Measurements from ENCODE around the gene ADAMTS2.
"Not testable (repeated sequence)": the region's sequence is repeated elsewhere in the genome, so short reads cannot be mapped to it uniquely, and the experiment has no call there.

The ADAMTS2 gene

DNA sequence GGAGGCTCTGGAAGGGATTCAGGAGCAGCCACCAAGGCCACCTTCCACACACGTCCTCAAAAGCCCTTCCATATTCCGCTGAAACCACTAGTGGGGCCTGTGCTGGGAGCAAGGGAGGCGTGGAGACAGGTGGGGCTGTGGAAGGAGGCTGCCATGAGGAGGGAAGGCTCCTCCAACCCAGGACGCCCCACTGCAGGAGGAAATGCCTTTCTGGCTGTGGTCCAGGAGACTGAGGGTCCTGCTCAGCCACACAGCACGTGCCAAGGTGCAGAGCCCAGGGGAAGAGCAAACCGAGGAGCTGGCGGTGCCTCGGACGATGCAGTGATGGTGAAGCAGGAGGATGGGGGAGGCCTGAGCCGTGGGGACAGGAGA, 49.5 kb downstream of the ADAMTS2 start:
- no peak for DNase-seq

DNA sequence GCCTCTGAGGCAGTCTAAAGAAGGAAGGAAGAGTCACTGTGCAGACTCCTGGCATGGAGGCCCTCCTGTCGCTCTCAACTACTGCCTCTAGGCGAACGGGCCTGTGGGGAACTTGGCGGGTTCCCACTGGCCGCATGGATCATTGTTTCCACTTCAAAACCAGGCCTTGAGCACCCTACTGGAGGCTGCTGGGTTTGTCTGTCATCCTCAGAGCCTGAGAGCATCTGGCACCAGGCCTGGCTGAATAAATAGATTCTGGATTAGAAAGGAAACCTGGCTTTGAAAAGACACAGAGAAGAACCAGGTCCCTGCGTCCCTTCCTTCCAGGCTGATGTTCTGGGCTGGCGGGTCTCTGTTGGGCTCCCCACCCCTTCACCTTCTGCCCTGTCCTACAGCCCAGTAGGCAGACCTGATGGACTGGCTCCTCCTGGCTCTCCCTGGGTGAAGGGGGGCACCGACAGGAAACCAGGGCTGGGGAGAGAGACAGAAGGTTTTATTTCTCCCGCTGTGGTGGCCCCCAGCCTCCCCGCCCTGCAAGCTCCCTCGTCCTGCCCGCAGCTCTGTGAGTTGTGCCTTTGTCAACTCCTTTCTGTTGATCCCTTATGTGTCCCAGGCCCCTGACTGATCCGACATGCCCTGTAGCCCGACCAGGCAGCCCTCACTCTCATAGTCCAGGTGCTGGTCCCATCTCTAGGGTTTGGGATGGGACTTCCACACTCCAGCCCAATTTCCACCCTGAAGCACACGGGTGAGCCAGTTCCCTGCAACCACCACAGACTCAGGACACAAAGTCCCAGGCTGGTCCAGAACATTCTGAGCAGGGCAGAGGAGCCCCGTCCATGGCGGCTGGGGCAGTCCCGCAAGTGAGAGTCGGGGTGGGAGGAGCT, 50.1 kb downstream of the ADAMTS2 start:
- no peak for DNase-seq

DNA sequence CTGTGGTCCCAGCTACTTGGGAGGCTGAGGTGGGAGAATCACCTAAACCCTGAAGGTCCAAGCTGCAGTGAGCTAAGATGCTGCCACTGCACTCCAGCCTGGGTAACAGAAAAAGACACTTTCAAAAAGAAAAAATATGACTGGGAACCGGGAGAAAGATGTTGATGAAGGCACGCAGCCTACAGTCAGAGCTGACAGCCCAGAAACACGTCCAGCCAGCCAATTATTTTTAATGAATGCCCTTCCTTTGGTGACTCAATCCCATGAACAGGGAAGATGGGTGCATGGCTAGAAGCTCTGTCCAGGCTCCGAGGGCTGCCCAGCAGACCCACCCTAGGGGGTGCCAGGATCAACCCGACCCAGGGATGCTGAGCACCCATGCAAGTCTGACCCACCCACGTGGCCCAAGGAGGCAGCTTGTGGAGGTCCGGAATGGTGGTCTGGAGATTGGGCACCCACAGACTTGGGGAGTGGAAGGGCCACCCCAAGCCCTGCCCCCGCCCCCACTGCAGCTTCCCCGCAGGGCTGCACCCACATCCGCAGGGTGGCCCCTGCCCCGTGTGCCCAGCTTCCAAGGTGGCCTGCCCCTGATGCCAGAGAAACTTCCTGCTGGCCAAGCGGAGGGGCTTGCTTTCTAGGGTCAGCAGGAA, 51.0 kb downstream of the ADAMTS2 start:
- no peak for DNase-seq

DNA sequence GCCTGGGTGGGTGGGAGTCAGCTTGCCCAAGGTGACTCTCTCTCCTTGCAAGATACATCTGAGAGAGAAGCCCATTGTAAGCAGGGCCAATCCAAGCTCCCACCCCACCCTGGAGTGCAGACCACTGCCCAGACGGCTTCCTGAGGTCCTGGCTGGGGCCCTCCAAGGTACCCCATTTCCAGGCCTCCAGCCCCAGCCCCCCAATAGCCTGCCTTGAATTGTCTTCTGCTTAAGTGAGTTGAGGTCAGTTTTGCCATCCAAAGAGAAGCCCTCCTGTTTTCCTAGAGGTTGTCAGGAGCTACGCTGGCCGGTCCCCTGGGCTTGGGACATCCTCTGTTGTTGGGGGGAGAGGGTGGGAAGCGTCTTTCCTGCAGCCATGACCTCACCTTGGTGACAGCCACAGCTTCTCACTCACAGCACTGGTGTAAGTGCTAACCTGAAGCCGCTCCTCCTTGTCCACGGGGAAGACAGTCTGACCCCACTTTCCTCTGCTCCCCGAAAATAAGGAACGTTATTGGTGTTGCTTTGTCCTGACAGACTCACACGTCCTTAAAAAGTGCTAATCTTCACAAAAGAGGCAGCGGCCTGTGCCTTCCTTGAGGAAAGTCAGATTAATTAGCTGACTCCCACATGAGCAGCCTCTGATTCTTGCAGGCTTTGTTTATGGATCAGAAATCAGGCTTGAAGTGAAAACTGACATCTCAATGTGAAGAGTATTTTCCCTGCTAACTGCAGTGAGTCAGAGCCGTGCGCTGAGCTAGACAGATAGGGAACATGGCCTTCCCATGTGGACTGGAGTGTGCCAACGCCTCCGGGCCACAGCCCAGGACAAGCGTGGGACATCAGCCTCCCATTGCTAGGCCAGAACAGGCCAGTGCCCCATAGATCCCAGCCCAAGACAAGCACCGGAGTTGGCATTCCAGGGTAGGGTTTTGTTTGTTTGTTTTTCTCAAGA, 52.3 kb downstream of the ADAMTS2 start:
- DNase-seq = no peak

DNA sequence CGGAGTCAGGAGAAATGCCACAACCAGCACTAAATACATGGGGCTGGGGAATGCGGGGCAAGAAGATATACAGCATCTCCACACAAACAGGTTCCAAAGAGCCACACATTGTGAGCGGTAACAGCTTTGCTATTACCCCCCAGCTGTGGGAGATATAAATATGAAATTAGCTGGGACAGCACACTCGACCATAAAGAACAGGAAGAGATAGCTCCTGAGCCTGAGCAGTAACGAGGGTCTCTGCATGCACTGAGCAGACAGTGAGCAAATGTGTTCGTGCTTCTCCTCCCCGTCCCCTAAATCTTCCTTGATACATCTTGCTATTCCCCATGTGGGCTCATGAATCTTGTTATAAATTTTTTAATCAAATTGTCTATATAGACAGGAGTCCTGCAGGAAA, 53.1 kb downstream of the ADAMTS2 start:
- DNase-seq = no peak

DNA sequence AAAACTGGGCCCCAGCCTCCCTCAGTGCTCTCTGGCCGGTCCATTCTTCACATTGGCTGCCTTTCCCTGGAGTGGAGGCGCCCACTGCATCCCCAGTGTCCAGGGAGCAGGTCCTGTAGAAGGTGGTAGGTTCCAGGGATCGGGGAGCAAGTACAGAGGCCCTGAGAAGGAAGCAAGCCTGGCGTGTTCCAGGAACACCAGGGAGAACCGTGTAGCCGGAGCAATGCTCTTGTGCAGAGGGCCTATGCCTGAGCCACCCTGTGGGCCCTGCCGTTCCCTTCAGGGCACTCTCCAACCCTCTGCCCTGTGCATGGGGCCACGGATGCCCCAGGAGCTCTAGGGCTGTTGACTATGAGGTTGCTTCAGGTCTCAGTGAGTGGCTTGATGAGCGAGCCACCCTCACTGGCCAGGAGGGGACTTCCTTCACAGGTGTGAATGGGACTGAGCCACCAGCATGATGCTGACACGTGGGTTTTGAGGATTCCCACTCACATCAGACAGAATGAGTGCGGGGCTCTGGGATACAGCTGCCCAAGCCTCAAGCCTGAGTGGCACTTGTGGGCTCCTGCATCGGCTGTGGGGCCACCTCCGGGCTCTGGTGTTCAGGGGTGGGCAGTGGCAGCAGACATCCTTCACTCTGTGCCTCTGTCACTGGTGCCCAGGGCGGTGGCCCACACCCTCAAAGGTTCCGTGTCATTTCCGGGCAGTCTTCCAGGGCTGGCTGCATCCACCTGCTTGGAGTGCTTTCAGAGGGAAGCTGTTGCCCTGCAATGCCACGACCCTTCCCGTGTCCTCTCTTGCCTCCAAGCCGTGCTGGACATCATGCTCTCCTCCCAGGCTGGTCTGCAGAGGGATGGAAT, 54.4 kb downstream of the ADAMTS2 start:
- no peak for DNase-seq

DNA sequence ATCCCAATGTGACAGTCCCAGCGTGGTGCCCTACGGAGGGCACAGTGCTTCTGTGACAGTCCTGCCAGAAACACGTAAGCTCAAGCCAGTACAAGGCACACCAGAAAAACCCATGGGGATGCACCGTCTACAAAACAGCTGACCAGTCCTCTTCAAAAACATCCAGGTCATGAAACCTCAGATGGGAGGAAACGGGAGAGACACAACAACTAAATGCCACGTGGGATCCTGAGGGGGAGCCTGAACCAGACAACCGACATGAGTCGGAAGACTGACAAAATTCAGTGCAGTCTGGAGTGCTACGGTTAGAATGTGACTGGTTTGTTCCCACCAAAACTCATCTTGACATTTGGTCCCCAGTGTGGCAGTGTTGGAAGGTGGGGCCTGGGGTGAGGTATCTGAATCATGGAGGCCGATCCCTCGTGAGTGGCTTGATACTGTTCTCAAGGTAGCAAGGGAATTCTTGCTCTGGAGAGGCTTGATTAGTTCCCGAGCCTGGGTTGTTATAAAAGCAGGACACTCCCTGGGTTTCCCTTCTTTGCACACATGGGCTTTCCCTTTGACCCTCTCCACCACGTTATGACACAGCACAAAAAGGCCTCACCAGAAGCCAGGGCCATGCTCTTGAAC, 55.4 kb downstream of the ADAMTS2 start:
- DNase-seq = no peak

DNA sequence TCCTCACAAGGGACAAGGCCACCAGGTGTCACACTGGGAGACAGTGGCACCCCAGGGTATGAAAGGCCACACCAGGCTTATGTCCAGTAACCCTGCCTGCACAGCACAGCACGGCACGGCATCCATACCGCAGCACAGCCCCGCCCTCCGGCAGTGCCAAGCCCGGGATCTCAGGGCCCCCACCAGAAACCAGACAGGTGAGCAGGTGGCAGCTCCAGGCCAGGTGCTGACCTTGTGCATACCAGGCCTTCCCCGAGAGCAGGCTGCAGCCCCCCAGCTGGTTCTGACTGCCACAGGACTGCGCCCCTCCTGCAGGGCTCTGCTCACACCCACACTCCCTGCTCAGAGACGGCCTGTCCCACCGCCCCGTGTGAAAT, 56.5 kb downstream of the ADAMTS2 start:
- no peak for DNase-seq

DNA sequence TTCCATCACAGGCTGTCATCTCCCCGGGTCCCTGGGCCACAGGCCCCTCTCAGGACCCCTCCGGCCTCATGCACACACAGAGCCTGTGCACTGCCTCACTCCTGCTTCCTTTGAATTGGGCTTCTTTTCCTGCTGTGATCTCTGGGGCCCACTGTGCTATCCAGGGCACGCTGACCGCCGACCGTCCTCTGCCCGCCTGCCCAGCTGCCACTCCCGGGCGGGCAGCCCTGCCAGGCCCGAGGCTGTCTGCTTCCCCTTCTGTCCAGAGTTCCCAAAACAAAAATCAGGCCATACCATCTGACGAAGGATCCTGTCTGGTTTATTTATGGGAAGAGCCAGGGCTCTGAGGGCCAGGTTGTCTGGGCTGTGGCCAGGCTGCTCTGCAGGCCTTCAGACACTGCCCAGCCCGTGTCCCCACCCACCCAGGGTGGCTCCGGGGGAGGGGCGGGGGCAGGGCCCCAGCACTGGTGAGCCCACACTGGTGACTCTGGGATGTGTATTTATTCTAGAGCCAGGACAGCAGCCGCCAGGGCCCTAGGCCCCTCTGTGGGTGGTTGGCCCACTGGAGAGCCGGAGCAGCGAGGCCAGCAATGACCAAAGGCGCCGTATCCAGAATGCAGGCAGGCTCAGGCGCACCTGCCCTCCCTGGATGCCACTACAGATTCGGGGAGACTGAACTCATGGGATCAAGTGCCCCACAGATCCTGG, 57.0 kb downstream of the ADAMTS2 start:
- no peak for DNase-seq

DNA sequence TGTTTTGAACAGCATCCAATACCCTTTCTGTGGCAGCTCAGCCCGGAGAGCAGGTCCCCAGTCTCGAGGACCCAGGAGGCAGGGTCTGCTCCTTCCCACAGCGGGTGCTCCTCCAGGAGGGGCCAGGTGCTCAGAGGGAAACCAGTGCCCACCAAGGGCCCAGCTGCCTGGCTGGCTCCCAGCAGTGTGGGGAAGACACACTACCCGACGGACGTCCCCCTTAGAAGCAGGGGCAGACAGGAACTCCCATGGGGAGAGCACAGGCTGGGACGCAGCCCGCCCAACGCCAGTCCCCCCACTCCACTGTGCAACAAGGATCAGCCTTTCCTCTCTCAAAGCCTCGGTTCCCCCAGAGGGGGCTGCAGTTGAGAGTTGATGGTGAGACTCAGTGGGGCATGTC, 57.6 kb downstream of the ADAMTS2 start:
- no peak for DNase-seq

DNA sequence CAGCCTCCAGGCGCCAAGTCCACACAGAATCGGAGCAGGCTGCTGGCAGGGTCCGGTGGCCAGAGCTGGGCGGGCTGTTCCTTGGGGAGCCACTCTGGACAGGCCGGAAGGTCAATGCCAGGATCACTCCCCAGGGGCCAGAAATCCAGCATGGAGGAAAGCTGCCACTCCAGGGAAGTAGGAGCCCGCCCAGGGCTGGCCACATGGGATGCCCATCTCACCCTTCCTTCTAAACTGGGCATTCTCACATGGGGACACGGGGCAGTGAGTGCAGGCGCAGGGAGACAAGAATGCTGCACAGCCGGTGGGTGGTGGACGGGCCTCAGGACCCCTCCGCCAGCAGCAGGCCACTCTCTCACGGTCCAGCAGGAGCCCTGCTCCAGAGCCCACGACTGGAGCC, 58.2 kb downstream of the ADAMTS2 start:
- DNase-seq = no peak

DNA sequence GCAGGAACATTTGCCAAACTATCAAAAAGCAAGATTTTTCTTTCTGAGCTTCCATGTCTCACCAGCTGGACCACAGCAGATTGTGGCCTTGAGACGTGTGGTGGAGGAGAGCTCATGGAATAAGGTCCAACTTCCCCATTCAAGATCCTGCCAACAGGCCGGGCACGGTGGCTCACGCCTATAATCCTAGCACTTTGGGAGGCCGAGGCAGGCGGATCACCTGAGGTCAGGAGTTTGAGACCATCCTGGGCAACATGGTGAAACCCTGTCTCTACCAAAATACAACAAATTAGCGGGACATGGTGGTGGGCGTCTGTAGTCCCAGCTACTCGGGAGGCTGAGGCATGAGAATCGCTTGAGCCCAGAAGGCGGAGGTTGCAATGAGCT, 59.5 kb downstream of the ADAMTS2 start:
- not testable (repeated sequence) for DNase-seq

DNA sequence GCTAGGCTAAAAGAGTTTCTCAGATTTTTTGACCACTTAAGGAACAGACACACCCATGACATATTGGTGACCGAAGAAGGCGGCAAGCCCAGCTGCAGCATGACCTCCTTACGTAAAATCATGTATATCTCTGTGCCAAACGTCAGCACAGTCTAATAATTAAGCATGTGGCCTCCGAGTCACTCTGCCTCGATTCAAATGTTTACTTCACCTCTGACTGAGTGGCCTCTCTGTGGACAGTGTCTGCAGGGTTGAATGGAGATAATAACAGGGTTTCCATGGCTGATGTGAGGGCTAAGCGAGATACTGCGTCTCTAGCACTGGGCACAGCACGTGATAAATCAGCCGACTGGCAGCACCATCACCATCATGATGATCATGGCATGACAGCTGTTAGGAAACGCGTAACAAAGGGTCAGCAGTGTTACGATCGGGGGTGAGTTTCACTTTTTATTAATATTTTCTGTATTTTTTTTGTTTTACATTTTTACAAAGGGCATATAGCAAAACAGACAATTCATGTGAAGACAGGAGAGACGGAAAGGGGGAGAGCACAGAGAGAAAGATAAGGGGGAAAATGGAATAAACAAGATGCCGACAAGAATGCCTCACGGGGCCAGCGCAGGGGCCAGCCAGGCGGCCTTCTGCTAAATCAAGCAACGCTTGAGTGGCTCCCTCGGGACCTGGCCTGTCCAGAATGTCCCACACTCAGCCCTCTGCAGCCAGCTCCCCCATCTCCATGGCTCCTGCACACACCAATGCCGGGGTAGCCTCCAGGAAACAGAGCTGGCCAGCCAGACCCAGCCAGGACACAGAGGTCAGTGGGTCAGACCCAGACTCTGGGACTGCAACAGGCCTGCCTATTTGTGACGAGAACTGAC, 60.3 kb downstream of the ADAMTS2 start:
- no peak for DNase-seq

DNA sequence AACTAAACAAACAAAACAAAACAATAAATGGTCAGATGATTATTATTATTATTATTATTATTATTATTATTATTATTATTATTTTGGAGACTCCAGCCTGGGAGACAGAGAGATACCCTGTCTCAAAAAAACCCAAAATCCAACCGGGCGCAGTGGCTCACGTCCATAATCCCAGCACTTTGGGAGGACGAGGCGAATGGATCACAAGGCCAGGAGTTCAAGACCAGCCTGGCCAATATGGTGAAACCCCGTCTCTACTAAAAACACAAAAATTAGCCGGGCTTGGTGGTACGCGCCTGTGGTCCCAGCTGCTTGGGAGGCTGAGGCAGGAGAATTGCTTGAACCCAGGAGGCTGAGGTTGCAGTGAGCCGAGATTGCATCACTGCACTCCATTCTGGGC, 61.4 kb downstream of the ADAMTS2 start:
- DNase-seq = not testable (repeated sequence)

DNA sequence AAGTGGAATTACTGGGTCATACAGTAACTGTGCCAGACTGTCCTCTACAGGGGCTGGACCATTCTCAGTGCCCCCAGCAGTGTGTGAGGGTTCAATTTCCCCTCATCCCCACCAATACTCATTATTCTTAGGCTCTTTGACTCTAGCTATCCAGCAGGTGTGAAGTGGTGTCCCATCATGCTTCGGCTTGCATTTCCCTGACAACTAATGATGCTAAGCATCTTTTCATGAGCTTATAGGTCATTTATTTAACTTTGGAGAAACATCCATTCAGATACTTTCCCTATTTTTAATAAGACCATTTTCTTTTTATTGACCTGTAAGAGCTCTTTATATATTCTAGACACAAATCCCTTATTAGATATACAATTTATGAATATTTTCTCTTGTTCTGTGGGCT, 63.6 kb downstream of the ADAMTS2 start:
- DNase-seq = no peak

DNA sequence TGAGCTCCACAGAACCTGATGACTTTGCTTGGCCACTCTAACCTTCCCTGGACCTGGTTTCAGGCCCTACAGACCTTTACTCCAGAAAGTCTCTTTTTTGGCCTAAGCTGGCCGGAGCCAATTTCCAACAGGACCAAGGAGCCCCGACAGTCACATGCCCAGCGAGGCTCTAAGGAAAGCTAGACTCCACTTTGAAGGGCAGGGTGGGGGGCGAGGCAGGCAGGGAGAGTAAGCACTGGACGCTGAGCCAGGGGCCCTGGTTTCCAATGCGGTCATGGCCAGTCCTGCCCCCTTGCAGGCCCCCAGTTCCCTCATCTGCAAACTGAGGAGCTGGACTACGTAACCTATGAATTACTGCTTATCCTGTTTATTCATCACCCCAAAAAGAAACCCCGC, 65.2 kb downstream of the ADAMTS2 start:
- DNase-seq = no peak

DNA sequence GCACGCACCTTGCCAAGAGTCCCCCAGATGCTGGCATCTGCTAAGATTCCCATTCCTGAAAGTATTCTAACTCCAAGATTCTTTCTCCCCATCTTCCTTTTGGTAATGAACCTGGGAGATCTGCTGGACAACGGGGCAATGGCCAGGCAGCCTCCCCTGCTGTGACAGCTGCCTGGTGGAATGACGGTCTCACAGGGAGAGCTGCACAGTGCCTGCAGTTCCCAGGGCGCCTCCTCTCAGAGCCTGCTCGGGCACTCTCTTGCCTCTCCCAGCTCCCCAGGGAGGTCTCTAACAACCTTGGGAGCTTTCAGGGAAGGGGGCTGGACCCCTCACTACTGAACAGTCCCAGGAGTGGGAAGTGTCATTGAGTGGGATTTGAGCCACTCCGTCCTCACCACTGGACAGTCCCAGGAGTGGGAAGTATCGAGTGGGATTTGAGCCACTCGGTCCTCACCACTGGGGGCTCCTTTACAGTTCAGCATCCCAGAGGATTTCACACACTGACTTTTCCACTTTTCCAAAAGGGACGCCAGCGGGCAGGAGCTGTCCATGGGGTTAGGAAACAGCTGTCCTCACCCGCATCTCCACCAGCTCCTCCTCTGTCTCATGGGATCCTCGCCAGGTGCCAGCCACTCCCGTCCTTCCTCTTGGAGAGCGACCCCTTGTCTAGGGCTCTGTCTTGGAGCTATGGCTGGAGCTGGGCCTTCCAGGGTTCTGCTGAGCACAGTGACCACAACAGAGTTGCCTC, 65.7 kb downstream of the ADAMTS2 start:
- DNase-seq = no peak

DNA sequence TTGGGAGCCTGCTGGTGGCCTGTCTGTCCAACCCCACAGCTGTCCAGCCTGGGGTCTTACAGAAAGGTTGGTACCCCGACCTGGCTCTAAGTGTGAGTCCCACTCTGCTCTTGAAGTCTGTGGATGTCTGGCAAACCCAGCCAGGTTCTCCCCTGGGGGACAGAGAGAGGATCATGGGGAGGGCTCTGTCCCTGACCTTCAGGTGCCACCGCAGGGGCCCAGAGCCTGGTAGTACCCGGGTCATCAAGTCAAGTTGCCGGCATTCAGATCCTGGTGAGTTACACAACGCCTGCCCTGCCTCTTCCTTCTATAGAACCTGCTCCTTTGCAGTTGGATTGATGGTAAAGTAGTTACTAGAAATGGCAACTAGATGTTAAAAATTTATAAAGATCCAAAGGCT, 66.7 kb downstream of the ADAMTS2 start:
- DNase-seq = no peak

DNA sequence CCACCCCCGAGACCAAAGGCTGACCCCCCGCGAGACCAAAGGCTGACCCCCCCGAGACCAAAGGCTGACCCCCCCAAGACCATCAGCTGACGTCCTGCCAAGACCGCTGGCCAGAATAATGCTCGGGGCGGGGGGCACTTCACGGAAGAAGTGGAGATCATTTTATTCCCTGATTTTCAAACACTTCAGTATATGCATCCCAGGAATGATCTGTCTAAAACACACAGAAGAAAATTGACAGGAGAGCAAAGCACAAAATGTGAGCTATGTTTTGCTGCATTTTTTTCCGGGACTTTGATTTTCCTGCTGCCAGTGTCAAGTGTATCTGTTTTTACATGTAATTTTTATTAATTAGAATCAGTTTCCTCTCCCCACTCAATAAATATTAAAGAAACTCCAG, 67.1 kb downstream of the ADAMTS2 start:
- DNase-seq = no peak
